ENCODE measurements around the gene POPDC2.
"Not testable (repeated sequence)": the region's sequence is repeated elsewhere in the genome, so short reads cannot be mapped to it uniquely, and the experiment has no call there.

Gene POPDC2

GRCh38 chr3:119611664-119612063 lies 48.7 kb downstream of the POPDC2 start:
- DNase-seq: no peak

DNA sequence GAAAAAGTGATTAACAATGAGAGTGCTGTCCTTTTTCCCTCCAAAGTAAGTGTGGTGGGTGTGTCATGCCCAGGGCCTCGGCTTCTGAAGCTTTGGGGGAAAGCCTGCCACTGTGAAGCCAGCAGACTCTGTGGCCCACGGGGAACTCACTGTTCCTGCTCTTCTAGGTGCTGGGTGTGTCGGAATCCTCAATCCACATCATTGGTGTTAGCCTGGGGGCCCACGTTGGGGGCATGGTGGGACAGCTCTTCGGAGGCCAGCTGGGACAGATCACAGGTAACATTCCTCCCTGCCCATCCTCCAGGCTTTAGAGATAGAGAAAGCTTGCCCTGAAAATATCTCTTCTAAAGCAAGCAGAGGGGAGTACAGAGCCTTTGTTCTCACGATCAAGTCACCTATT lies 51.1 kb downstream of the POPDC2 start:
- DNase-seq: no peak

- no peak for DNase-seq
Observed at GRCh38 chr3:119608405-119609000, 51.9 kb downstream of the POPDC2 start.

- DNase-seq: peak; percentile 30
Observed at GRCh38 chr3:119604878-119605277, 55.5 kb downstream of the POPDC2 start.

DNA sequence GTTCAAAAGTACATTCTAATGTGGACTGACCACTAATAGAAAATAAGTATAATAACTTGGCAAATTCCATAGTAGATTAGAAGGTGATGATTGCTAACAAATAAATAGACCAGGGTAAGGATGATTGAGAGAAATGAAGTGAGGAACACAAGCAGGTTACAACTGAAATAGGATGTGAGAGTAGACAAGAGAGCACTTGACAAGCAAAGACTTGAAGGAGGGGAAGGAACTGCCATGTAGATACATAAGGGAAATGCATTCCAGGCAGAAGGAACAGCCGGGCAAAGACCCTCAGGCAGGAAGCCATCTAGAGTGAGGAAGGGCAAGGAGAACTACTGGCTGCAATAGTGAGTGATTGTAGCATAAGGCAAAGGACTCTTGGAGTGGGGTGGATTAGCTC lies 57.7 kb downstream of the POPDC2 start:
- no peak for DNase-seq

- no peak for DNase-seq
Observed at GRCh38 chr3:119601154-119601553, 59.2 kb downstream of the POPDC2 start.

GRCh38 chr3:119600732-119601131 lies 59.7 kb downstream of the POPDC2 start:
- DNase-seq: no peak

GRCh38 chr3:119599558-119600174 lies 60.7 kb downstream of the POPDC2 start:
- no peak for DNase-seq

DNA sequence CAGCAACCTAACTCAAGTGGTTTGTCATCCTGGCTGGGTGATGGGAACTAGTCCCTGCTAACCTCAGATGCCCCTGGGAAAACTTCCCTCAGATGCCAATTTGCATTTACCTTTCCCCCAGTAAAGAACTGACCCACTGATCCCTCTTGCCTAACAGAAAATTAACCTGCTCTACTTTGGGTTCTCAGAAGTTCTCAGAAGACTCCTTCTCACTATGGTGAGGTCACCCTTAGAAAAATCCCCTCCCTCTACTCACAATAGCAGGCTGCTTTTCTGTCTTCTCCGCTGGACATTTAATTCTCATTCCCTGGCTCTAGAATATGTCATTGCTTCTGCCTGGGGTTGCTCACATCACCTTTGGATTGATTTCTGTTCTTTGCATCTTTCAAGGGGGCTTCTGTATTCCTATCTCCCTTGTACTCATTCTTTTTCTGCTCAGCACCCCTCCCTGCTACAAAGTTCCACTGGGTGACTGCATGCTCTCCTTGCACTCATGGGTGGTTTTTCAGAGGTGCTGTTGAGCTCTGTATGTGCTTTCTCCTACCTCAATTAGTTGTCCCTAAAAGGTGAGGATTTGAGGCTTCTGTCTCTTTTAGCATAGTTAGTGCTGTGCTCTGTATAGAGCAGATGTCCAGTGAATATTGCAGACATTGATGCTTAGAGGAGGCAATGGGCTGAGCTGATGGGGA lies 61.8 kb downstream of the POPDC2 start:
- DNase-seq: no peak

GRCh38 chr3:119597548-119598288 lies 62.7 kb downstream of the POPDC2 start, which contains the start of gene PLA1A:
TSS of gene PLA1A (plus strand) at chr3:119597885. CDS start at chr3:119597914, 29 bp downstream.
- no peak for DNase-seq

- no peak for DNase-seq
Observed at GRCh38 chr3:119596398-119596797, 64.0 kb downstream of the POPDC2 start.

- DNase-seq: no peak
Observed at GRCh38 chr3:119595639-119596334, 64.6 kb downstream of the POPDC2 start.

- not testable (repeated sequence) for DNase-seq
Observed at GRCh38 chr3:119594929-119595328, 65.5 kb downstream of the POPDC2 start.

GRCh38 chr3:119594066-119594465 lies 66.3 kb downstream of the POPDC2 start:
- no peak for DNase-seq

GRCh38 chr3:119592861-119593260 lies 67.5 kb downstream of the POPDC2 start:
- DNase-seq: no peak
